GM12878 (cell line): Measurements from ENCODE around the gene RGS14. TPM values are rescaled to one million over a fixed set of nuclear protein-coding genes. Genes with fewer than 3 reads are reported as not detected.
A peak's percentile ranks its signal among the peaks of the same experiment; 100 is the strongest.

Experiments used
- CREM ChIP-seq: IDR thresholded peaks from 2 replicates; pipeline ENCODE4 v1.6.1; 2014; ENCODE audit warnings: antibody characterized with exemption, low read depth
- STAT3 ChIP-seq: IDR thresholded peaks from 2 replicates; pipeline ENCODE4 v1.6.1; 2011; ENCODE audit warnings: low read depth, low read length, improper control_type of control experiment
- ZBTB40 ChIP-seq: fragments of 450-650 bp; IDR thresholded peaks from 2 replicates; pipeline ENCODE4 v1.6.1; 2016; ENCODE audit warnings: mild to moderate bottlenecking, moderate library complexity, borderline replicate concordance
- polyA plus RNA-seq, 11 experiments: library from polyadenylated mRNA; depleted of rRNA in 4 of 11; unstranded in 6 of 11; stranded (reverse) in 5 of 11; fragments of >200 nt; fragmentation: Nextera tagmentation in 4 of 11; fragmentation: Illumina TruSeq in 1 of 11; extraction: Ambion mirVana in 4 of 11; extraction: Trizol in 1 of 11; gene quantifications; 1 replicate in 1 of 11; 2 replicates in 10 of 11; pipeline versions ENCODE4 v1.2.1 to v1.2.3, GENCODE V29; 2011 to 2016; ENCODE audit warnings: inconsistent platforms in 2 of 11, missing spikeins in 2 of 11, low read depth in 1 of 11
- total RNA-seq, 4 experiments: library from RNA; depleted of rRNA in 3 of 4; stranded (reverse); fragments of >200 nt in 3 of 4; fragmentation: Illumina TruSeq in 1 of 4; extraction: Trizol in 1 of 4; gene quantifications; 2 replicates each; pipeline versions ENCODE4 v1.2.1 to v1.2.3, GENCODE V29; 2013 to 2021
- TF ChIP-seq, protein P1 (sequence below), 3 experiments: IDR thresholded peaks in 2 of 3; conservative IDR thresholded peaks in 1 of 3; 2 replicates each; pipeline ENCODE4 v1.5.1; 2011; ENCODE audit warnings: low read depth in 3 of 3, low read length in 3 of 3, mild to moderate bottlenecking in 3 of 3, control low read depth in 2 of 3, moderate library complexity in 2 of 3, inconsistent platforms in 1 of 3, mixed read lengths in 1 of 3; ENCODE audit not compliant: control insufficient read depth in 2 of 3, insufficient read depth in 1 of 3; ENCODE audit errors: extremely low read depth in 1 of 3

The RGS14 gene
- total and polyA plus RNA-seq, 10 of the 15 experiments (the other 5 are each of a cell fraction or from before 2014, with no cell fraction given): 0.19 to 88.7 (median 54.8) TPM

GRCh38 chr5:177369645-177370440 is 12.1 kb downstream of the RGS14 start (continued):
- TF ChIP-seq, protein P1, sequence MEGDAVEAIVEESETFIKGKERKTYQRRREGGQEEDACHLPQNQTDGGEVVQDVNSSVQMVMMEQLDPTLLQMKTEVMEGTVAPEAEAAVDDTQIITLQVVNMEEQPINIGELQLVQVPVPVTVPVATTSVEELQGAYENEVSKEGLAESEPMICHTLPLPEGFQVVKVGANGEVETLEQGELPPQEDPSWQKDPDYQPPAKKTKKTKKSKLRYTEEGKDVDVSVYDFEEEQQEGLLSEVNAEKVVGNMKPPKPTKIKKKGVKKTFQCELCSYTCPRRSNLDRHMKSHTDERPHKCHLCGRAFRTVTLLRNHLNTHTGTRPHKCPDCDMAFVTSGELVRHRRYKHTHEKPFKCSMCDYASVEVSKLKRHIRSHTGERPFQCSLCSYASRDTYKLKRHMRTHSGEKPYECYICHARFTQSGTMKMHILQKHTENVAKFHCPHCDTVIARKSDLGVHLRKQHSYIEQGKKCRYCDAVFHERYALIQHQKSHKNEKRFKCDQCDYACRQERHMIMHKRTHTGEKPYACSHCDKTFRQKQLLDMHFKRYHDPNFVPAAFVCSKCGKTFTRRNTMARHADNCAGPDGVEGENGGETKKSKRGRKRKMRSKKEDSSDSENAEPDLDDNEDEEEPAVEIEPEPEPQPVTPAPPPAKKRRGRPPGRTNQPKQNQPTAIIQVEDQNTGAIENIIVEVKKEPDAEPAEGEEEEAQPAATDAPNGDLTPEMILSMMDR (IDR thresholded peaks at IDR 0.05 in 2 of 3, conservative IDR thresholded peaks at IDR 0.05 in 1 of 3; ENCODE audit: control insufficient read depth in 2 of 3, extremely low read depth in 1 of 3, insufficient read depth in 1 of 3, low read depth in 3 of 3, low read length in 3 of 3): peak in 1 of 3 experiments; percentile 4; a peak in 1 of 6 replicates
- TF ChIP-seq ZBTB40: no peak
- no peak for TF ChIP-seq STAT3
- TF ChIP-seq CREM: no peak
